ENCODE results near the gene COL19A1.

COL19A1 gene

DNA sequence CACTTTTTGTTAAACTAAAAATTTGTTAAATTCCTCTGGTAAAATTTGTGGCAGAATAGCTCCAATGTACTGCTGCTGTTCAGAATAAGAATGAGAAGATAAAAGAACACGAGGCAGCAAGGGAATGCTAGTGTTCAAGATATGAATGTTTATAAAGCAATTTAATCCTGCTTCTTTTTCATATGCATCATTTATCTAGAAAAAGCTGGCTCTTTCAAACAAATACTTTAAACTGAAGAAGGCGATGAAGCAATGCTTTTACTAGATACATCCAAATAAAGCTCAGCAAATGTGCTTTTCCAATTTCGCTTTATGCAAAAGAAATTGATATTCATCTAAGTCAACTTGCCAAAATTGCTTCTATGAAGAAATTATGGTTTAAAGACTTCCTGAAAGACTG, 370.0 kb downstream of the COL19A1 start:
- no peak for TF ChIP-seq FOXP2 (optimal IDR thresholded peaks at IDR 0.05; ENCODE audit: control extremely low read depth, extremely low read length, insufficient read depth)
- no peak for TF ChIP-seq EZH2 (IDR thresholded peaks at IDR 0.05)
- TF ChIP-seq POLR2AphosphoS5 (IDR thresholded peaks at IDR 0.05; ENCODE audit: borderline replicate concordance, low read depth, low read length), result no peak
- H3K36me3 ChIP-seq (ENCODE audit: insufficient read depth, low read length), result no peaks in the 10 kb centered on the region
- DNase-seq (ENCODE audit: low read depth, low spot score), result no peak
- H3K27ac ChIP-seq, result no peak overlapping the region
- H3K4me3 ChIP-seq, result no peak overlapping the region
- H3K9ac ChIP-seq (ENCODE audit: insufficient read length), result no peak overlapping the region
- H3K9me3 ChIP-seq (ENCODE audit: low read depth, low read length), result no peaks in the 10 kb centered on the region

DNA sequence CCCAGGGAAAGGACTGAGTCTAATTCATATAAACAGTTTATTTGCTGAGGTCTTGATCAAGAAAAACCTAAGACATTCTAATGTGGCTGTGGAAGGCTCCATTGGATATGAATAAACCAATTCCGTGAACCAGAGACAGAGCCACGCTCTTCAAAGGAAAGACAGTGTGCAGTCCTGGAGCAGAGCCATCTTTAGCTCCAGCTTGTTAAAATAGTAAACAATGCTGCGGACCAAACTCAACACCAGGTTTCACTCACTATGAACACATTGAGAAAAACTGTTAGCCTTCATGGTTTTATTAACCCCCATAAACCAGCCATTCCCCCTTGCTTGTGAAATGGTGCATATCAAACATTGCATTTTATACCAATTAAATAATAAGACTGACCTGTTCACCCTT, 374.7 kb downstream of the COL19A1 start:
- Histone ChIP-seq H3K27ac (no peak overlapping the region), H3K9me3 (ENCODE audit: low read depth, low read length) (no peaks in the 10 kb centered on the region), H3K9ac (ENCODE audit: insufficient read length) (no peak overlapping the region), H3K4me3 (no peak overlapping the region), H3K36me3 (ENCODE audit: insufficient read depth, low read length) (no peaks in the 10 kb centered on the region)
- TF ChIP-seq FOXP2 (optimal IDR thresholded peaks at IDR 0.05; ENCODE audit: control extremely low read depth, extremely low read length, insufficient read depth), result no peak
- TF ChIP-seq POLR2AphosphoS5 (IDR thresholded peaks at IDR 0.05; ENCODE audit: borderline replicate concordance, low read depth, low read length), result no peak
- no peak for TF ChIP-seq EZH2 (IDR thresholded peaks at IDR 0.05)
- no peak for DNase-seq (ENCODE audit: low read depth, low spot score)

DNA sequence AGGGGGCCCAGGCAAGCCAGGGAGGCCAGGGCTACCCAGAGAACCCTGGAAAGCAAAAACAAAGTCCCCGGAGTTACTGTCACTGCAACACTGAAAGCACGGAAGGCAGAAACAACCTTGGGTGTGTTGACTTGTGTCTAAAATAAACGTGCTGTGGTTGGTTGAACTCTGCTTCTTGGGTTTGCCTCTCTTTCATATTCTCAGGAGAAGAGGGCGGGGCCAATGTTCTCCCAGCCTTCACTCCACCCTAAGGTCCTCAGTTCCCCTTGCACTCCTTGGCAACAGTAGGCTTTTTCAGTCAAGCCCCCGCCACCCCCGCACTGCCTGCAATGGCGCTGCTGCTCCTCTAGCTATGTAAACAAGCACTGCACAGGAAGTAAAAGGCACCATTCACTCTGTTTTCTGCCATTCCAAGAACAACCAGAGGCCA, 375.6 kb downstream of the COL19A1 start:
- no peak for DNase-seq (ENCODE audit: low read depth, low spot score)
- no peak for TF ChIP-seq EZH2 (IDR thresholded peaks at IDR 0.05)
- TF ChIP-seq FOXP2 (optimal IDR thresholded peaks at IDR 0.05; ENCODE audit: control extremely low read depth, extremely low read length, insufficient read depth), result no peak
- no peak for TF ChIP-seq POLR2AphosphoS5 (IDR thresholded peaks at IDR 0.05; ENCODE audit: borderline replicate concordance, low read depth, low read length)
- Histone ChIP-seq H3K9ac (ENCODE audit: insufficient read length) (no peak overlapping the region), H3K36me3 (ENCODE audit: insufficient read depth, low read length) (no peaks in the 10 kb centered on the region), H3K27ac (no peak overlapping the region), H3K9me3 (ENCODE audit: low read depth, low read length) (no peaks in the 10 kb centered on the region), H3K4me3 (no peak overlapping the region)

DNA sequence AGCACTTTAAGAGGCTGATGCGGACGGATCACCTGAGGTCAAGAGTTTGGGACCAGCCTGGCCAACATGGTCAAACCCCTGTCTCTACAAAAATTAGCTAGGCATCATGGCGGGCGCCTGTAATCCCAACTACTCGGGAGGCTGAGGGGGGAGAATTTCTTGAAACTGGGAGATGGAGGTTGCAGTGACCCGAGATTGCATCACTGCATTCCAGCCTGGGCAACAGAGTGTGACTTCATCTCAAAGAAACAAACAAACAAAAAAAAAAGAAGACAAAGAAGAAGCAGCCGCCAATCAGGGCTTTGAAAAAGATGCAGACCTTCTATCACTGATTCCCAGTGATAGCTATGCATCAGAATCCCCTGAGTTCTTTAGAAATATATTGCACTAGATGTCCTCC, 379.8 kb downstream of the COL19A1 start:
- no peaks in the 10 kb centered on the region for H3K36me3 ChIP-seq (ENCODE audit: insufficient read depth, low read length)
- no peak overlapping the region for H3K9ac ChIP-seq (ENCODE audit: insufficient read length)
- no peak overlapping the region for H3K27ac ChIP-seq
- no peak overlapping the region for H3K4me3 ChIP-seq
- H3K9me3 ChIP-seq (ENCODE audit: low read depth, low read length), result no peaks in the 10 kb centered on the region
- no peak for TF ChIP-seq EZH2 (IDR thresholded peaks at IDR 0.05)
- no peak for TF ChIP-seq FOXP2 (optimal IDR thresholded peaks at IDR 0.05; ENCODE audit: control extremely low read depth, extremely low read length, insufficient read depth)
- TF ChIP-seq POLR2AphosphoS5 (IDR thresholded peaks at IDR 0.05; ENCODE audit: borderline replicate concordance, low read depth, low read length), result no peak
- no peak for DNase-seq (ENCODE audit: low read depth, low spot score)

DNA sequence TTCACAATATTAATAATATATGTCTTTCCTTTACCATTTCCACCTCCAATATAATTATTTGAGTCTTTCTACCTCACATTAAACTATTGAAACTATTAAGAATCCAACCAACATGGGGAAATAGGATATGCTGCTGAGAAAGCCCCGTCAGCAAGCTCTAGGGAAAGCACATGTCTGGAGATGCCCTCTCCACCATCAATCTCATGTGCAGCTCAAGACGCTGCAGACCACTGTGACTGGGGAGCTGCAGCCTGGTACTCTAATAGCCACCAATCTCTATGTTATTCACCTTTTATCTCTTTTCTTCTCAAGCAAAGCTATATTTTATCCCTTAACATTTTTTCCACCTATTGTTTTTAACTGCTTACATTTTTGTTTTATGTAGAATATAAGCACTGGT, 386.2 kb downstream of the COL19A1 start:
- Histone ChIP-seq H3K9me3 (ENCODE audit: low read depth, low read length) (no peaks in the 10 kb centered on the region), H3K36me3 (ENCODE audit: insufficient read depth, low read length) (no peaks in the 10 kb centered on the region), H3K27ac (no peak overlapping the region), H3K4me3 (no peak overlapping the region), H3K9ac (ENCODE audit: insufficient read length) (no peak overlapping the region)
- no peak for TF ChIP-seq FOXP2 (optimal IDR thresholded peaks at IDR 0.05; ENCODE audit: control extremely low read depth, extremely low read length, insufficient read depth)
- no peak for TF ChIP-seq EZH2 (IDR thresholded peaks at IDR 0.05)
- TF ChIP-seq POLR2AphosphoS5 (IDR thresholded peaks at IDR 0.05; ENCODE audit: borderline replicate concordance, low read depth, low read length), result no peak
- DNase-seq (ENCODE audit: low read depth, low spot score), result no peak

DNA sequence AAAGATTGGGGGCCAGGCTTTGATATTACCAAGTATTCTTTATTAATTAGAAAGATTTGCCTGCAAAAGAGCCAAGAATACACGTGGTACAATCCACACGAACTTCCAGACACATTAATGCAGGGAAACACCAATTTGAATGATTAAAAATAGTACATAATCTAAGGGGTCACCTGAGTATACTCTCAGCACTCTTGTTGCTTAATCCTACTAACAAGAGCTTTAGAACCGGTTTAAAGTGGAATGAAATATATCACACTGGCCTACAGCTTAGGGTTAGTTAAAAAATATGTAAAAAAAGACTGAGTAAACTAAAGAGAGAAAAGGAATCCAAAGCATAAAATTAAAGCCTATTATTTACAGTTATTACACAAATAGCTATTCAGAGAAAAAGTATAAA, 387.6 kb downstream of the COL19A1 start:
- no peaks in the 10 kb centered on the region for H3K9me3 ChIP-seq (ENCODE audit: low read depth, low read length)
- no peak overlapping the region for H3K9ac ChIP-seq (ENCODE audit: insufficient read length)
- no peaks in the 10 kb centered on the region for H3K36me3 ChIP-seq (ENCODE audit: insufficient read depth, low read length)
- H3K4me3 ChIP-seq, result no peak overlapping the region
- TF ChIP-seq POLR2AphosphoS5 (IDR thresholded peaks at IDR 0.05; ENCODE audit: borderline replicate concordance, low read depth, low read length) (no peak), FOXP2 (optimal IDR thresholded peaks at IDR 0.05; ENCODE audit: control extremely low read depth, extremely low read length, insufficient read depth) (no peak), EZH2 (IDR thresholded peaks at IDR 0.05) (no peak)
- DNase-seq (ENCODE audit: low read depth, low spot score), result no peak
- no peak overlapping the region for H3K27ac ChIP-seq

DNA sequence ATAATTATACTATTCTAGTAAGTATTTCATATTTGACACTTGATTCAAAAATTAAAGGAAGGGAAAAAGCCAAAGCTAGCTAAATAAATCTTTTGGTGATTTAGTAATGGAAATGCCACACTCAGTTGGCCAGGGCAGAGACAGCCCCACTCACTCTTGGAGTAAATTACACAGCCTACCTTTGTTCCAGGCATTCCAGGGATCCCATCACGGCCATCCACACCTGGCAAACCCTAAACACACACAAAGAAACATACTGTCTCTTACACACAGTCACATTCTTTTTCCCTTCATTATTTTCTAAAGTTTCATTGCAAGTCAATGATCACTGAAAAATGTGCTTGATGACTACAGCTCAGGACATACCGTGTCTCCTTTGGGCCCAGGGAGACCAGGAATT, 388.4 kb downstream of the COL19A1 start:
- no peak for TF ChIP-seq FOXP2 (optimal IDR thresholded peaks at IDR 0.05; ENCODE audit: control extremely low read depth, extremely low read length, insufficient read depth)
- TF ChIP-seq POLR2AphosphoS5 (IDR thresholded peaks at IDR 0.05; ENCODE audit: borderline replicate concordance, low read depth, low read length), result no peak
- no peak for TF ChIP-seq EZH2 (IDR thresholded peaks at IDR 0.05)
- Histone ChIP-seq H3K4me3 (no peak overlapping the region), H3K27ac (no peak overlapping the region), H3K9me3 (ENCODE audit: low read depth, low read length) (no peaks in the 10 kb centered on the region), H3K36me3 (ENCODE audit: insufficient read depth, low read length) (no peaks in the 10 kb centered on the region), H3K9ac (ENCODE audit: insufficient read length) (no peak overlapping the region)
- no peak for DNase-seq (ENCODE audit: low read depth, low spot score)

DNA sequence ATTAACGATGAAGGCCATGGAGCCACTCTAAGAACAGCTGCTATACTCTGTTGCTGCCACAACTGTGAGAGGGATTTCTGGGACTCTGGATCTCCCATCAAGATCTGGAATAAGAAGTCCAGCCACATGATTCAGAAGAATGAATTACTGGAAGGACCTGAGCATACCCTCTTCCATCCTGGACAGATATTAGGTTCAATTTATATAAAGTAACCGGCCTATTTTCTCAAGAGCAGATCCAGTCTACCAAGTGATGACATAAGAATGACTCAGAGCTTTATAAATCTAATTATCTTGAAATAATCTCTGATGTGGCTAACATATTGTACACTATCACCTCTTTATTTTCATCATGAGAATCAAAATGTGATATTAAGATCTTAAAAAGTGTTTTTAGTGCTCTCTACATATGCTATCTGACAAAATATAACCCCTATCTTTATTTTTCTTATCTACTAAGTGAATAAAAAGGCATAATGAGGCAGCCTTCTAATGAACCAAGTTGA, 391.5 kb downstream of the COL19A1 start:
- TF ChIP-seq EZH2 (IDR thresholded peaks at IDR 0.05), result no peak
- no peak for DNase-seq (ENCODE audit: low read depth, low spot score)
- Histone ChIP-seq H3K4me3 (no peak overlapping the region), H3K36me3 (ENCODE audit: insufficient read depth, low read length) (no peaks in the 10 kb centered on the region), H3K9ac (ENCODE audit: insufficient read length) (no peak overlapping the region), H3K9me3 (ENCODE audit: low read depth, low read length) (no peaks in the 10 kb centered on the region), H3K27ac (no peak overlapping the region)

DNA sequence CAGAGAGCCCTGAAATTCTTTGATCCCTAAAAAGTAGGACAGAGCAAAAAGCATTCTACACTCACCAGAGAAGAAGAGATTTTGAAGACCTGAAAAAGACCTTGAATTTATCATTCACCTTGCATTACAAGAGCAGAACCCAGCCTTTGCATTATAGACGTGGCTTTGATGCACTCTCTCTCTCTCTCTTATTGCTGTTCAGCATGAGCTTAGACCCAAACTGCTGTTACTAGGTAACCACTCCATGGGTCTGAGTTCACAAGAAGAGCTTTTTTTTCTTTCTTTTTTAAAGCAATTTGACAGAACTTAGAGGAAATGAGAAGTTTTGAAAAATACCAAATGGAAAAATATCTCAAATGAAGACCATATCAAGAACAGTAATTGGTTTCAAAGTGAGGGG, 392.1 kb downstream of the COL19A1 start:
- no peaks in the 10 kb centered on the region for H3K9me3 ChIP-seq (ENCODE audit: low read depth, low read length)
- TF ChIP-seq FOXP2 (optimal IDR thresholded peaks at IDR 0.05; ENCODE audit: control extremely low read depth, extremely low read length, insufficient read depth) (no peak), POLR2AphosphoS5 (IDR thresholded peaks at IDR 0.05; ENCODE audit: borderline replicate concordance, low read depth, low read length) (no peak), EZH2 (IDR thresholded peaks at IDR 0.05) (no peak)
- no peak overlapping the region for H3K27ac ChIP-seq
- H3K4me3 ChIP-seq, result no peak overlapping the region
- H3K36me3 ChIP-seq (ENCODE audit: insufficient read depth, low read length), result no peaks in the 10 kb centered on the region
- DNase-seq (ENCODE audit: low read depth, low spot score), result no peak
- no peak overlapping the region for H3K9ac ChIP-seq (ENCODE audit: insufficient read length)
